Measurements from ENCODE around the gene TTC7B. TPM values are rescaled to one million over a fixed set of nuclear protein-coding genes. Genes with fewer than 3 reads are reported as not detected.

The TTC7B gene
- total and polyA plus RNA-seq, 10 of the 15 experiments (the other 5 are each of a cell fraction or from before 2014, with no cell fraction given) = under 0.01 to 1.1 (median 0.26) TPM; not detected in 2

DNA sequence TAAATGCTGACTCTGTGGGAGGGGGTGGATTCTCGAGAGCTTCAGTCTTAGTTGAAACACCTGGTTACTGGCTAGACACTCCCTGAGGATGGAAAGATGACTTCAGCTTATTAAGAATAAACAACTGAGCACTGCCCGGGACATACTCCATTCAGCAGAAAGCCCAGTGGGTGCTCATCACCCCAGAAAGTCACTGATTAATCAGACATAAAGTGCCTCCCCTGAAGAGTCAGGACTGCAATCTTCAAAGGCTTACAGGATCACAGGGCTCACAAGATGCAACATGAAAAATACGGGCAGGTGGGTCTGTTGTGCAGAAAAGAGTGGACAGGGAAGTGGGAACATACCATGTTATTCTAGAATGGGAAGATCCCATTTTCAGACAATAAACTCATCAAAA is 212.4 kb downstream of the TTC7B start:
- RAD21 ChIA-PET (ENCODE audit: unreplicated experiment) = no interaction called here
- no peak for TF ChIP-seq ZNF207 (IDR thresholded peaks at IDR 0.05; ENCODE audit: borderline replicate concordance)
- TF ChIP-seq CEBPZ (IDR thresholded peaks at IDR 0.05; ENCODE audit: low read depth, low read length) = no peak
- TF ChIP-seq KLF5 (IDR thresholded peaks at IDR 0.05; ENCODE audit: partially characterized antibody) = no peak
- TF ChIP-seq NRF1 (conservative IDR thresholded peaks at IDR 0.05; ENCODE audit: low read depth, low read length) = no peak
- TF ChIP-seq FOXK2 (IDR thresholded peaks at IDR 0.05) = no peak
- TF ChIP-seq HSF1 (IDR thresholded peaks at IDR 0.05; ENCODE audit: low read depth, low read length) = no peak
- TF ChIP-seq, protein P1, sequence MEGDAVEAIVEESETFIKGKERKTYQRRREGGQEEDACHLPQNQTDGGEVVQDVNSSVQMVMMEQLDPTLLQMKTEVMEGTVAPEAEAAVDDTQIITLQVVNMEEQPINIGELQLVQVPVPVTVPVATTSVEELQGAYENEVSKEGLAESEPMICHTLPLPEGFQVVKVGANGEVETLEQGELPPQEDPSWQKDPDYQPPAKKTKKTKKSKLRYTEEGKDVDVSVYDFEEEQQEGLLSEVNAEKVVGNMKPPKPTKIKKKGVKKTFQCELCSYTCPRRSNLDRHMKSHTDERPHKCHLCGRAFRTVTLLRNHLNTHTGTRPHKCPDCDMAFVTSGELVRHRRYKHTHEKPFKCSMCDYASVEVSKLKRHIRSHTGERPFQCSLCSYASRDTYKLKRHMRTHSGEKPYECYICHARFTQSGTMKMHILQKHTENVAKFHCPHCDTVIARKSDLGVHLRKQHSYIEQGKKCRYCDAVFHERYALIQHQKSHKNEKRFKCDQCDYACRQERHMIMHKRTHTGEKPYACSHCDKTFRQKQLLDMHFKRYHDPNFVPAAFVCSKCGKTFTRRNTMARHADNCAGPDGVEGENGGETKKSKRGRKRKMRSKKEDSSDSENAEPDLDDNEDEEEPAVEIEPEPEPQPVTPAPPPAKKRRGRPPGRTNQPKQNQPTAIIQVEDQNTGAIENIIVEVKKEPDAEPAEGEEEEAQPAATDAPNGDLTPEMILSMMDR (IDR thresholded peaks at IDR 0.05 in 2 of 3, conservative IDR thresholded peaks at IDR 0.05 in 1 of 3; ENCODE audit: control insufficient read depth in 2 of 3, extremely low read depth in 1 of 3, insufficient read depth in 1 of 3, low read depth in 3 of 3, low read length in 3 of 3) = no peak
- no peak for TF ChIP-seq ATF7 (IDR thresholded peaks at IDR 0.05; ENCODE audit: low read depth)
- TF ChIP-seq SRF (IDR thresholded peaks at IDR 0.05; ENCODE audit: low read depth in 2 of 2, low read length in 2 of 2) = no peak
- TF ChIP-seq EP300 (IDR thresholded peaks at IDR 0.05; ENCODE audit: borderline replicate concordance in 1 of 2, control insufficient read depth in 1 of 2, low read depth in 2 of 2, low read length in 2 of 2) = no peak
- TF ChIP-seq CBFB (IDR thresholded peaks at IDR 0.05; ENCODE audit: low read depth) = no peak
- TF ChIP-seq EGR1 (IDR thresholded peaks at IDR 0.05; ENCODE audit: borderline replicate concordance in 1 of 2, low read depth in 2 of 2, low read length in 2 of 2) = no peak
- no peak for TF ChIP-seq ZBTB11 (CRISPR knock-in tag; IDR thresholded peaks at IDR 0.05)

More for the DNA sequence above, 212.4 kb downstream of the TTC7B start:
- 9% methylated on average over 3 of the region's 3 CpGs for WGBS (ENCODE audit: insufficient coverage, insufficient replicate concordance, low lambda C conversion rate, missing lambda C conversion rate)
- H3K4me3 ChIP-seq = no peak overlapping the region
- H3K4me1 ChIP-seq (ENCODE audit: control insufficient read depth, insufficient read depth, low read length) = no peaks in the 10 kb centered on the region
- H4K20me1 ChIP-seq (ENCODE audit: control insufficient read depth, insufficient read depth) = no peaks in the 10 kb centered on the region
- H3K9me3 ChIP-seq (replicated peaks; ENCODE audit: control insufficient read depth, insufficient read depth, low read length) = no peaks in the 10 kb centered on the region
- FAIRE-seq (no peak), ATAC-seq (no peak), DNase-seq (ENCODE audit: low read depth, low spot score) (no peak)
- no peak overlapping the region for H3K4me2 ChIP-seq (ENCODE audit: control insufficient read depth, insufficient read depth)
- ChIA-PET POLR2A (no interaction called here), CTCF (no interaction called here), SMC1A (ENCODE audit: uncharacterized antibody, unreplicated experiment) (no interaction called here)
- no peak overlapping the region for H2AFZ ChIP-seq (ENCODE audit: control insufficient read depth, low read depth, low read length)
- H3K36me3 ChIP-seq (ENCODE audit: control insufficient read depth in 2 of 2, insufficient read depth in 2 of 2, low read length in 1 of 2) = no peaks in the 10 kb centered on the region
- intact Hi-C loops (cut with micrococcal nuclease; ENCODE audit: unreplicated experiment) (loop anchor here (10.0 kb wide), 1 partner anchor 179 kb away; no protein-coding TSS in a partner anchor), in situ Hi-C loops (cut with MboI) (no loop called here)
- no peak overlapping the region for H3K9ac ChIP-seq (ENCODE audit: control insufficient read depth, insufficient read depth, low read length)
- no peak overlapping the region for H3K27ac ChIP-seq (ENCODE audit: control insufficient read depth, insufficient read depth)
- H3K27me3 ChIP-seq (replicated peaks in 1 of 2; ENCODE audit: control insufficient read depth in 2 of 2, insufficient read depth in 2 of 2, low read length in 1 of 2) = peaks cover 0 to 5% of the 10 kb centered on the region in 2 experiments; a peak in 3 of 4 replicates
- no TSS peak for BruUV-seq (replicated peaks)
- no peaks in the 10 kb centered on the region for H3K79me2 ChIP-seq (ENCODE audit: control insufficient read depth, insufficient read depth, low read length)
